H9 (cell line): ENCODE data around the gene DRD4. TPM values are rescaled to one million over a fixed set of nuclear protein-coding genes. Genes with fewer than 3 reads are reported as not detected.
A peak's percentile ranks its signal among the peaks of the same experiment; 100 is the strongest.

Experiments used
- DNase-seq: peaks from one replicate; pipeline ENCODE4 v3.0.0-alpha.2; 2017
- H2AFZ ChIP-seq: one replicate; pipeline ENCODE4 v1.6.1; 2013; ENCODE audit warnings: mild to moderate bottlenecking, low read length, control low read depth, moderate library complexity
- H2AK5ac ChIP-seq: 2 replicates; pipeline ENCODE4 v1.6.1; 2013; ENCODE audit warnings: low read length, control low read depth, mixed read lengths; ENCODE audit not compliant: insufficient read length
- H2BK120ac ChIP-seq: one replicate; pipeline ENCODE4 v1.6.1; 2013; ENCODE audit warnings: low read depth, mild to moderate bottlenecking, low read length, control low read depth, inconsistent platforms; ENCODE audit not compliant: poor library complexity, severe bottlenecking
- H2BK12ac ChIP-seq: 2 replicates; pipeline ENCODE4 v1.6.1; 2013; ENCODE audit warnings: low read length, control low read depth, mixed read lengths, low read depth; ENCODE audit not compliant: insufficient read length
- H2BK15ac ChIP-seq: 2 replicates; pipeline ENCODE4 v1.6.1; 2013; ENCODE audit warnings: low read depth, low read length, control low read depth
- H2BK20ac ChIP-seq: one replicate; pipeline ENCODE4 v1.6.1; 2013; ENCODE audit warnings: low read depth, mild to moderate bottlenecking, low read length, control low read depth, inconsistent platforms; ENCODE audit not compliant: poor library complexity, severe bottlenecking
- H2BK5ac ChIP-seq: 2 replicates; pipeline ENCODE4 v1.6.1; 2013; ENCODE audit warnings: low read length, control low read depth, mixed read lengths; ENCODE audit not compliant: insufficient read length
- H3K14ac ChIP-seq: 2 replicates; pipeline ENCODE4 v1.6.1; 2013; ENCODE audit warnings: low read length, control low read depth; ENCODE audit not compliant: insufficient read depth
- H3K18ac ChIP-seq: 2 replicates; pipeline ENCODE4 v1.6.1; 2013; ENCODE audit warnings: low read depth, mild to moderate bottlenecking, mixed read lengths, low read length, control low read depth; ENCODE audit not compliant: insufficient read length
- H3K23ac ChIP-seq: 2 replicates; pipeline ENCODE4 v1.6.1; 2013; ENCODE audit warnings: low read length, control low read depth, mixed read lengths, low read depth; ENCODE audit not compliant: insufficient read length
- H3K23me2 ChIP-seq: 2 replicates; pipeline ENCODE4 v1.6.1; 2013; ENCODE audit warnings: low read depth, mild to moderate bottlenecking, mixed read lengths, low read length, control low read depth; ENCODE audit not compliant: insufficient read length, poor library complexity, severe bottlenecking
- H3K27ac ChIP-seq: 2 replicates; pipeline ENCODE4 v1.5.1; 2013; ENCODE audit warnings: low read length, control low read depth, mixed read lengths, low read depth; ENCODE audit not compliant: insufficient read length
- H3K27me3 ChIP-seq: 2 replicates; pipeline ENCODE4 v1.6.1; 2013; ENCODE audit warnings: low read length, control low read depth, inconsistent platforms; ENCODE audit not compliant: insufficient read depth
- H3K4ac ChIP-seq: 2 replicates; pipeline ENCODE4 v1.6.1; 2013; ENCODE audit warnings: low read depth, mild to moderate bottlenecking, control low read depth, inconsistent platforms, low read length, moderate library complexity
- H3K4me1 ChIP-seq: 2 replicates; pipeline ENCODE4 v1.6.1; 2013; ENCODE audit warnings: low read length, control low read depth, inconsistent platforms; ENCODE audit not compliant: insufficient read depth
- H3K4me2 ChIP-seq: 2 replicates; pipeline ENCODE4 v1.6.1; 2013; ENCODE audit warnings: low read length, control low read depth, mixed read lengths; ENCODE audit not compliant: insufficient read length, insufficient read depth
- H3K56ac ChIP-seq: 2 replicates; pipeline ENCODE4 v1.6.1; 2013; ENCODE audit warnings: low read depth, mild to moderate bottlenecking, mixed read lengths, low read length, control low read depth; ENCODE audit not compliant: insufficient read length
- H3K79me1 ChIP-seq: 2 replicates; pipeline ENCODE4 v1.6.1; 2013; ENCODE audit warnings: low read depth, mild to moderate bottlenecking, moderate library complexity, low read length, control low read depth, inconsistent platforms; ENCODE audit not compliant: insufficient read depth, poor library complexity, severe bottlenecking
- H3K79me2 ChIP-seq: 2 replicates; pipeline ENCODE4 v1.6.1; 2013; ENCODE audit warnings: low read length, control low read depth, inconsistent platforms; ENCODE audit not compliant: insufficient read depth
- H3K9ac ChIP-seq: 2 replicates; pipeline ENCODE4 v1.6.1; 2013; ENCODE audit warnings: low read length, control low read depth, mixed read lengths; ENCODE audit not compliant: insufficient read length; ENCODE audit errors: extremely low read depth
- H3K9me3 ChIP-seq: one replicate; pipeline ENCODE4 v1.6.1; 2013; ENCODE audit warnings: low read depth, low read length, inconsistent platforms; ENCODE audit not compliant: control insufficient read depth
- H3T11ph ChIP-seq: one replicate; pipeline ENCODE4 v1.6.1; 2013; ENCODE audit warnings: mild to moderate bottlenecking, low read length, control low read depth, inconsistent platforms
- H4K20me1 ChIP-seq: one replicate; pipeline ENCODE4 v1.6.1; 2013; ENCODE audit not compliant: control insufficient read depth, insufficient read length, insufficient read depth
- H4K5ac ChIP-seq: 2 replicates; pipeline ENCODE4 v1.6.1; 2013; ENCODE audit warnings: low read depth, mild to moderate bottlenecking, mixed read lengths, low read length, control low read depth; ENCODE audit not compliant: insufficient read length
- H4K8ac ChIP-seq: replicated peaks from 2 replicates; pipeline ENCODE4 v1.6.1; 2013; ENCODE audit warnings: low read length, control low read depth, mixed read lengths, low read depth; ENCODE audit not compliant: insufficient read length
- H4K91ac ChIP-seq: 2 replicates; pipeline ENCODE4 v1.6.1; 2013; ENCODE audit warnings: low read depth, mild to moderate bottlenecking, moderate library complexity, mixed read lengths, low read length, control low read depth; ENCODE audit not compliant: insufficient read length
- H3K27ac Mint-ChIP-seq, 3 experiments: 2 replicates in 2 of 3; 3 replicates in 1 of 3; pipeline ENCODE4 v1.8.0; 2020 to 2021; ENCODE audit warnings: mixed read lengths in 3 of 3, mild to moderate bottlenecking in 1 of 3, moderate library complexity in 1 of 3
- H3K27me3 Mint-ChIP-seq: 2 replicates; pipeline ENCODE4 v1.8.0; 2021; ENCODE audit warnings: low read depth, mild to moderate bottlenecking, moderate library complexity, mixed read lengths
- H3K36me3 Mint-ChIP-seq, 3 experiments: 2 replicates in 2 of 3; 3 replicates in 1 of 3; pipeline ENCODE4 v1.8.0; 2020 to 2021; ENCODE audit warnings: low read depth in 3 of 3, mixed read lengths in 3 of 3; ENCODE audit not compliant: insufficient read depth in 1 of 3
- H3K4me1 Mint-ChIP-seq, 2 experiments: 2 replicates each; pipeline ENCODE4 v1.8.0; 2020; ENCODE audit warnings: mixed read lengths in 2 of 2
- H3K4me3 Mint-ChIP-seq, 2 experiments: 2 replicates in 1 of 2; 3 replicates in 1 of 2; pipeline ENCODE4 v1.8.0; 2020 to 2021; ENCODE audit warnings: mild to moderate bottlenecking in 2 of 2, mixed read lengths in 2 of 2, moderate library complexity in 1 of 2
- H3K9me3 Mint-ChIP-seq, 2 experiments: 2 replicates in 1 of 2; 3 replicates in 1 of 2; pipeline ENCODE4 v1.8.0; 2020; ENCODE audit warnings: mild to moderate bottlenecking in 2 of 2, mixed read lengths in 2 of 2, moderate library complexity in 1 of 2
- CTCF ChIP-seq: fragments of 200-600 bp; sonication (generic); conservative IDR thresholded peaks from 3 replicates; pipeline ENCODE4 v1.8.0; 2021; ENCODE audit warnings: antibody characterized with exemption, mild to moderate bottlenecking
- WGBS: extraction: QIAGEN DNeasy Blood & Tissue Kit; methylation state at CpG from one replicate; pipeline ENCODE4 v1.1.7; 2013; ENCODE audit warnings: missing lambda C conversion rate, low lambda C conversion rate, mixed read lengths; ENCODE audit not compliant: insufficient read length; ENCODE audit errors: extremely low coverage; 5-methylcytosine and 5-hydroxymethylcytosine counted together
- total RNA-seq: library from RNA; stranded (reverse); gene quantifications from 2 replicates; pipeline ENCODE4 v1.2.1, GENCODE V29; 2021

Gene DRD4
- total RNA-seq, 1 experiment from 2014 or later, result 6.8 TPM

GRCh38 chr11:607971-608659 lies 29.0 kb upstream of the DRD4 start:
- no peak overlapping the region for H4K8ac ChIP-seq
- H3K79me1 ChIP-seq, result no peaks in the 10 kb centered on the region
- no peak overlapping the region for H3K4ac ChIP-seq
- H4K5ac ChIP-seq, result no peak overlapping the region
- Mint-ChIP-seq H3K4me1 (peaks cover 3 to 4% of the 10 kb centered on the region in 2 experiments; a peak in 1 of 4 replicates), H3K36me3 (peaks cover 28 to 77% (median 70%) of the 10 kb centered on the region in 3 experiments), H3K9me3 (no peaks in the 10 kb centered on the region), H3K27me3 (no peaks in the 10 kb centered on the region), H3K4me3 (no peak overlapping the region), H3K27ac (peak overlapping the region in 2 of 3 experiments; percentile 39 to 84; a peak in 4 of 7 replicates)
- H3K14ac ChIP-seq, result no peak overlapping the region
- H2AFZ ChIP-seq, result no peak overlapping the region
- no peak overlapping the region for H2BK20ac ChIP-seq
- no peak for DNase-seq
- H2BK12ac ChIP-seq, result no peak overlapping the region
- no peaks in the 10 kb centered on the region for H3K4me1 ChIP-seq
- no peak overlapping the region for H2BK120ac ChIP-seq
- no peak overlapping the region for H2BK15ac ChIP-seq
- H4K20me1 ChIP-seq, result peaks cover 3% of the 10 kb centered on the region
- no peaks in the 10 kb centered on the region for H3K27me3 ChIP-seq
- no peak overlapping the region for H2AK5ac ChIP-seq
- H3K23ac ChIP-seq, result no peak overlapping the region
- no peak overlapping the region for H3K18ac ChIP-seq
- no peak overlapping the region for H3K4me2 ChIP-seq
- H3K79me2 ChIP-seq, result no peaks in the 10 kb centered on the region
- H3K27ac ChIP-seq, result no peak overlapping the region
- H4K91ac ChIP-seq, result no peak overlapping the region
- H3K9me3 ChIP-seq, result no peaks in the 10 kb centered on the region
- no CpG with 5 or more reads among the region's 45 CpGs for WGBS
- H3T11ph ChIP-seq, result no peak overlapping the region
- H3K9ac ChIP-seq, result no peak overlapping the region
- no peak for TF ChIP-seq CTCF
- H2BK5ac ChIP-seq, result no peak overlapping the region
- H3K23me2 ChIP-seq, result no peaks in the 10 kb centered on the region
- no peak overlapping the region for H3K56ac ChIP-seq
